WTC11 (cell line): ENCODE data around the gene TMEM218.

Experiments used
- ZNF671 ChIP-seq: fragments of 250-450 bp; sonication (Bioruptor Pico); IDR thresholded peaks from 2 replicates; pipeline ENCODE4 v1.8.0; 2021; ENCODE audit warnings: mild to moderate bottlenecking
- TF ChIP-seq, protein P1 (sequence below): fragments of 200-600 bp; IDR thresholded peaks from 2 replicates; pipeline ENCODE4 v1.8.0; 2022; ENCODE audit warnings: antibody characterized with exemption
- TF ChIP-seq, protein P2 (sequence below): sonication (generic); formaldehyde crosslinking; IDR thresholded peaks from 2 replicates; pipeline ENCODE4 v1.8.0; 2022; ENCODE audit warnings: mild to moderate bottlenecking, missing genetic modification reagents
- TF ChIP-seq, protein P3 (sequence below): sonication (generic); formaldehyde crosslinking; IDR thresholded peaks from 2 replicates; pipeline ENCODE4 v1.8.1; 2022; ENCODE audit warnings: low read depth, mild to moderate bottlenecking, moderate library complexity, missing genetic modification reagents, borderline replicate concordance
- TF ChIP-seq, protein P4 (sequence below): sonication (generic); formaldehyde crosslinking; IDR thresholded peaks from 2 replicates; pipeline ENCODE4 v1.8.1; 2022; ENCODE audit warnings: missing genetic modification reagents, borderline replicate concordance

DNA sequence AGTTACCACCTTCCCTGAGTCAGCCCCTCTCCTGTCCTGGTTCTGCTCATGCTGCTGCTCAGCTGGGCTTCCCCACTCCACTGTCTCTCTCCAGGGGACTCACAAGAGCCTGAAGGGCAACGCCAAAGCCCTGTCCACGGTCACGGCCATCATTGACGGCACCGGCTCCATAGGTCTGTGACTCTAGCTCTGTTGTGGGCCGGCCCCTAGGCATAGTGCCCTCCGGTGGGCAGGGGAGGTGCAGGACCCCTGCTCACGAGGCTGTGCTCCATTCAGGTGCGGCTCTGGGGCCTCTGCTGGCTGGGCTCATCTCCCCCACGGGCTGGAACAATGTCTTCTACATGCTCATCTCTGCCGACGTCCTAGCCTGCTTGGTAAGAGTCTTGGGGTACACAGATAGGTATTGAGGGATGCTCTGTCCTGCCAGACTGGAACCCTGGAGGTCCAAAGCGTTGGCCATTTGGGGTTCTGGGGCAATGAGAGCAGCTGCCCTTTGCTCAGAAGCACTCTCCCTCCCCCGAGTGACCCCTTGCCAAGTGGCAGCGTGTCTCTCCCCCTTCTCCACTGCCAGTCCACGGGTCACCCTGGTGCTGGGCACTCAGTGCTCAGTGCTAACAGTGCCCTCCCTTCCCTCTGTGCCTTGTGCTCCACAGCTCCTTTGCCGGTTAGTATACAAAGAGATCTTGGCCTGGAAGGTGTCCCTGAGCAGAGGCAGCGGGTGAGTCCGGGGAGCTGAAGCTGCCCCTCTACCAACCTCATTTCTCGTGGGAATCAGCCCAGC lies 25.9 kb downstream of the TMEM218 start:
- TF ChIP-seq, protein P1, sequence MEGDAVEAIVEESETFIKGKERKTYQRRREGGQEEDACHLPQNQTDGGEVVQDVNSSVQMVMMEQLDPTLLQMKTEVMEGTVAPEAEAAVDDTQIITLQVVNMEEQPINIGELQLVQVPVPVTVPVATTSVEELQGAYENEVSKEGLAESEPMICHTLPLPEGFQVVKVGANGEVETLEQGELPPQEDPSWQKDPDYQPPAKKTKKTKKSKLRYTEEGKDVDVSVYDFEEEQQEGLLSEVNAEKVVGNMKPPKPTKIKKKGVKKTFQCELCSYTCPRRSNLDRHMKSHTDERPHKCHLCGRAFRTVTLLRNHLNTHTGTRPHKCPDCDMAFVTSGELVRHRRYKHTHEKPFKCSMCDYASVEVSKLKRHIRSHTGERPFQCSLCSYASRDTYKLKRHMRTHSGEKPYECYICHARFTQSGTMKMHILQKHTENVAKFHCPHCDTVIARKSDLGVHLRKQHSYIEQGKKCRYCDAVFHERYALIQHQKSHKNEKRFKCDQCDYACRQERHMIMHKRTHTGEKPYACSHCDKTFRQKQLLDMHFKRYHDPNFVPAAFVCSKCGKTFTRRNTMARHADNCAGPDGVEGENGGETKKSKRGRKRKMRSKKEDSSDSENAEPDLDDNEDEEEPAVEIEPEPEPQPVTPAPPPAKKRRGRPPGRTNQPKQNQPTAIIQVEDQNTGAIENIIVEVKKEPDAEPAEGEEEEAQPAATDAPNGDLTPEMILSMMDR, result no peak
- TF ChIP-seq, protein P2, sequence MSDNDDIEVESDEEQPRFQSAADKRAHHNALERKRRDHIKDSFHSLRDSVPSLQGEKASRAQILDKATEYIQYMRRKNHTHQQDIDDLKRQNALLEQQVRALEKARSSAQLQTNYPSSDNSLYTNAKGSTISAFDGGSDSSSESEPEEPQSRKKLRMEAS (CRISPR knock-in tag), result no peak
- TF ChIP-seq ZNF671 (CRISPR knock-in tag), result no peak
- TF ChIP-seq, protein P3, sequence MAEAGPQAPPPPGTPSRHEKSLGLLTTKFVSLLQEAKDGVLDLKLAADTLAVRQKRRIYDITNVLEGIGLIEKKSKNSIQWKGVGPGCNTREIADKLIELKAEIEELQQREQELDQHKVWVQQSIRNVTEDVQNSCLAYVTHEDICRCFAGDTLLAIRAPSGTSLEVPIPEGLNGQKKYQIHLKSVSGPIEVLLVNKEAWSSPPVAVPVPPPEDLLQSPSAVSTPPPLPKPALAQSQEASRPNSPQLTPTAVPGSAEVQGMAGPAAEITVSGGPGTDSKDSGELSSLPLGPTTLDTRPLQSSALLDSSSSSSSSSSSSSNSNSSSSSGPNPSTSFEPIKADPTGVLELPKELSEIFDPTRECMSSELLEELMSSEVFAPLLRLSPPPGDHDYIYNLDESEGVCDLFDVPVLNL (CRISPR knock-in tag), result no peak
- TF ChIP-seq, protein P4, sequence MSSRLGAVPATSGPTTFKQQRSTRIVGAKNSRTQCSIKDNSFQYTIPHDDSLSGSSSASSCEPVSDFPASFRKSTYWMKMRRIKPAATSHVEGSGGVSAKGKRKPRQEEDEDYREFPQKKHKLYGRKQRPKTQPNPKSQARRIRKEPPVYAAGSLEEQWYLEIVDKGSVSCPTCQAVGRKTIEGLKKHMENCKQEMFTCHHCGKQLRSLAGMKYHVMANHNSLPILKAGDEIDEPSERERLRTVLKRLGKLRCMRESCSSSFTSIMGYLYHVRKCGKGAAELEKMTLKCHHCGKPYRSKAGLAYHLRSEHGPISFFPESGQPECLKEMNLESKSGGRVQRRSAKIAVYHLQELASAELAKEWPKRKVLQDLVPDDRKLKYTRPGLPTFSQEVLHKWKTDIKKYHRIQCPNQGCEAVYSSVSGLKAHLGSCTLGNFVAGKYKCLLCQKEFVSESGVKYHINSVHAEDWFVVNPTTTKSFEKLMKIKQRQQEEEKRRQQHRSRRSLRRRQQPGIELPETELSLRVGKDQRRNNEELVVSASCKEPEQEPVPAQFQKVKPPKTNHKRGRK (CRISPR knock-in tag), result no peak
